Femur (tissue), 1 donor: ENCODE data around the gene DUOXA1.
"Not testable (repeated sequence)": the region's sequence is repeated elsewhere in the genome, so short reads cannot be mapped to it uniquely, and the experiment has no call there.

Experiments
- DNase-seq: peaks from one replicate; pipeline ENCODE4 v3.0.0-alpha.2; 2017

DUOXA1 gene

GRCh38 chr15:45150481-45150880 is 20.8 kb upstream of the DUOXA1 start:
- DNase-seq: no peak

GRCh38 chr15:45149060-45149459 is 19.4 kb upstream of the DUOXA1 start:
- DNase-seq: no peak

- no peak for DNase-seq
Measured at GRCh38 chr15:45148076-45149059, 18.7 kb upstream of the DUOXA1 start.

GRCh38 chr15:45147606-45148005 is 17.9 kb upstream of the DUOXA1 start:
- no peak for DNase-seq

GRCh38 chr15:45146405-45146804 is 16.7 kb upstream of the DUOXA1 start:
- no peak for DNase-seq

GRCh38 chr15:45144775-45145174 is 15.1 kb upstream of the DUOXA1 start:
- no peak for DNase-seq

GRCh38 chr15:45143946-45144345 is 14.3 kb upstream of the DUOXA1 start:
- DNase-seq: no peak

- no peak for DNase-seq
Measured at GRCh38 chr15:45143056-45143455, 13.4 kb upstream of the DUOXA1 start.

GRCh38 chr15:45141386-45141785 is 11.7 kb upstream of the DUOXA1 start:
- no peak for DNase-seq

- no peak for DNase-seq
Measured at GRCh38 chr15:45140557-45141250, 11.0 kb upstream of the DUOXA1 start.

- no peak for DNase-seq
Measured at GRCh38 chr15:45139770-45140169, 10.1 kb upstream of the DUOXA1 start.

- no peak for DNase-seq
Measured at GRCh38 chr15:45138814-45139765, 9.4 kb upstream of the DUOXA1 start.

GRCh38 chr15:45137703-45138102 is 8.0 kb upstream of the DUOXA1 start:
- no peak for DNase-seq

GRCh38 chr15:45136378-45136764 is 6.7 kb upstream of the DUOXA1 start:
- no peak for DNase-seq

- DNase-seq: not testable (repeated sequence)
Measured at GRCh38 chr15:45135705-45136377, 6.2 kb upstream of the DUOXA1 start.

GRCh38 chr15:45134682-45135604 is 5.3 kb upstream of the DUOXA1 start:
- no peak for DNase-seq

GRCh38 chr15:45134046-45134445 is 4.4 kb upstream of the DUOXA1 start:
- no peak for DNase-seq

GRCh38 chr15:45133561-45133920 is 3.9 kb upstream of the DUOXA1 start:
- no peak for DNase-seq

GRCh38 chr15:45132844-45133560 is 3.3 kb upstream of the DUOXA1 start:
- DNase-seq: no peak

- DNase-seq: no peak
Measured at GRCh38 chr15:45131510-45131909, 1.8 kb upstream of the DUOXA1 start.
